SK-N-DZ (cell line): ENCODE measurements around the gene SEPTIN12.

ENCODE experiments used
- DNase-seq: peaks from one replicate; pipeline ENCODE4 v3.0.0-alpha.2; 2015; ENCODE audit warnings: low spot score

SEPTIN12 gene

DNA sequence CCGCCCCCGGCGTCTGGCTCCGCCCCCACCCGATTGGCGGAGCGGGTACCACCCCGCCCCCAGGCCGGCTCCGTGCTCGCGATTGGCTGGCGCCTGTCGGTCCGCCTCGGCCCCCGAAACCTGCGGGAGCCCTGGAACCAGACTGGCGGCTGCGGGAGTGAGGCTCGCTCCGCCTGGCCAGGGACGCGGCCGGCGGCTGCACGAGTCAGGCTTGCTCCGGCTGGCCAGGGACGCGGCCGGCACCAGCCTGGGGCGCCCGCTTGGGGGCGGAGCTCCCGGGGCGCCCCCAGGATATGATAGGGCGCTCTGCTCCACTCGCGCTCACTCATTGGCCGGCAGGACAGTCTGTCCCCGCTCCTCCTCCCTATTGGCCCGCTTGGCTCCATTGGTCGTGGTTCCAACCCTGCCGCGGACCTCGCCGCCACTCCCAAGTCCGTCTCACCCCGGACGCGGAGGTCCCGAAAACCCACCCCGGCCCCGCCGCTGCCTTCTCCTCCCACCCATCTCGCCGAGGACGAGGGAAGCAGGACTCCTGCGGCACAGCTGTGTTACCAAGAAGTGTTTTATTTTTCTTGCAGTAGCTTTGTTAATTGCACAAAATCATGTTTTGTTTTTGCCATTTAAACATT, 14.6 kb upstream of the SEPTIN12 start:
- DNase-seq, result peak; percentile 95

DNA sequence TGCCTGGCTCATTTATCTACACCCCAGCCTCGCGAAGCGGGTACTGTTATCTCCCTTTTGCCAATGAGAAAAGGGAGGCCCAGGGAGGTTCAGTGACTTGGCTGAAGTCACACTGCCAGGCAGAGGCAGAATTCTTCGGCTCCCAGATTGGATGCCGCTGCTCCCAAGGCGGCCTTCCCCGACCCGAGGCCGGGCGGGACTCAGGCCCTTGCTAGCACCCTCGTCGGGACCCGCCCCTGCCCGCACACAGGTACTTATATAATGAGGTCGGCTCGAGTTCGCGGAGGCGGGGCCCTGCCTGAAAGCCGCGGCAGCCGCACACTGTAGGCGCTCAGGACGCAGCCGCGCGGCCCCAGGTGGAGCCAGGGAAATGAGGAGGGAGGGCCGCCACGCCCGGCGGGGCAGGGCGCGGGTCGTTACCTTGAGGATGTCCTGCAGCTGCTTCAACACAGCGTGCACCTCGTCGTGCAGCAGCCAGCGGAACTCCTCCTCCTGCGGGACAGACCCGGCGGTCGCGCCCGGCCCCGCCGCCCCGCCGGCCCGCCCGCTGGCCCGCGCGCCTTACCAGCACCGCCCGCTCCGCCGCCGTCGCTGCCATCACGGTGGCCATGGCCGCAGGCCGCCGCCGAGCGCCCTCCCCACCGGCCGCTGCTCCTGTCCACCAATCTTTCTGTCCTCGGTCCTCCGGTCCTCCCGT, 14.0 kb upstream of the SEPTIN12 start, which contains the start of gene ROGDI:
Gene ROGDI (minus strand): TSS at position 672 of the 697 bp plus-strand sequence. CDS start 62 bp downstream, at position 610.
- DNase-seq, result peak; percentile 67

DNA sequence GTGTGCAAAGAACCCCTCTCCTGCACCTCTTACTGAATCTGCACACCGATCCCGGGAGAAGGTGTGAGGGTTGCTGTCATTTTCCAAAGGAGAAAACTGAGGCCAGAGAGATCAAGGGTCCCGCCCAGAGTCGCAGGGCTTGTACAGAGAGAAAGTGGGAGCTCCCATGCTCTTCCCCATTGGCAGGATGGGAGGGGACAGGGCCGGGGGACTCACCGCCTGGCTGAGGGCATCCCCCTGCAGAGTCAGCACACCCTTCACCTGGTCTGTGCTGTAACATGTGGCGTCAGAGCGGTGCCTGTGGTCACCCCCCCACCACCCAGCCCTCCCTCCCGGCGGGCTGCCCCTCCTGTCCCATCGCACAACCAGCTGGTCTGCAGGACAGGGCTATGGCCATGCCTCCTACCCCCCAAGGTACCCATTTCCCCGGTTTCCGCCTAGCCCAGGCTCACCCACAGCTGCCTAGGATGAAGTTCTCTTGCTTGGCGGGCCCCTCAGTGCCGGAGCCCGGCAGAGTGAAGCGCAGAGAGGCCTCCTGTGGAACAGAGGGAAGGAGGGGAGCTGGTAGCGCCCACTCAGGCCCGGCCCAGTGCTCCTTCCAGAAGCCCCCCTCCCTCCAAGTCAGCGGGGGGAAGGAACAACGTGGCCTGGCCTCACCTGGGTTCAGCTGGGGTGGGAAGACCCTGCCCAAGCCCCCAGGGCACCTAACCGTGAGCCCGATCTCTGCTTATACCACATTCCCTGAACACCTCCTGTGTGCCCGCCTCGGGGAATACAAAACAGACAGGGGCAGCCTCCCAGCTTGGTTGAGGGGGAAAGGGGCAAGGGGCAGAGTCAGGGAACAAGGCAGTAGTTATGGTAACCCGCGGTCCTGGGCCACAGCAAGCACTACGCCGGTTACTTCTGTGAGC, 13.2 kb upstream of the SEPTIN12 start:
- no peak for DNase-seq

DNA sequence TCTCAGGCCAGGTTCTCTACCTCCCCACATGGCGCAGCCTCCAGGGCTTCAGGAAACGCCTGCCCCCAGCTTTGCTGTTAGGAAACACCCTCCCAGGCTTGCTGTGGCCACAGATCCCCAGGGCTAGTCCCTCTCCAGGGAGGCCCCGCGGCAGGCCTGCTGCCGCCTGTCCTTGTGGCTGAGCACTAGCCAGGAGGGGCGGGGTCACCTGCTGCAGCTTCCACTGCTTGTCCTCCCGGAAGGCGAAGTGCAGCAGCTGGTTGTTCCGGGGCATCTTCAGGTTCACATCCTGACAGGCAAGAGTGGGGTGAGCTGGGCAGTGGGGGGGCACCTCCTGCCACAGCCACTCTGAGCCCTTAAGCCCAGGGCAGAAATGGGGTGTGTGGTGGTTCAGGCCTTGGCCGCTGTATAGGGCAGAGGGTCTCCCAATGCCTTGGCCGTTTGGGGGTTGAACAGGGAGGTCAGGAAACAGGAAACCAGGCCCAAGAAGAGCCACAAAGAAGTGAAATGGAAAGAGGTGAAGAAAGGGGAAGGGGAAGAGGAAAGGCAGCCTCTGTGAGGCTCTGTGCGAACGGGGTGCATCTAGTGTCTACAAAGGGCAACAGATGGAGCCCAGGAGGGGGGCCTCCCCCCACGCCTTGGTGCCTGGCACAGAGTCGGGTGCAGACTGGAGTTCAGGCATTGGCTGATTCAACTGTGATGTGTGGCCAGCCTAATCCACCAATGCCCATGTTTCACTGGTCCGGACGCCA, 12.3 kb upstream of the SEPTIN12 start:
- peak; percentile 59 for DNase-seq

DNA sequence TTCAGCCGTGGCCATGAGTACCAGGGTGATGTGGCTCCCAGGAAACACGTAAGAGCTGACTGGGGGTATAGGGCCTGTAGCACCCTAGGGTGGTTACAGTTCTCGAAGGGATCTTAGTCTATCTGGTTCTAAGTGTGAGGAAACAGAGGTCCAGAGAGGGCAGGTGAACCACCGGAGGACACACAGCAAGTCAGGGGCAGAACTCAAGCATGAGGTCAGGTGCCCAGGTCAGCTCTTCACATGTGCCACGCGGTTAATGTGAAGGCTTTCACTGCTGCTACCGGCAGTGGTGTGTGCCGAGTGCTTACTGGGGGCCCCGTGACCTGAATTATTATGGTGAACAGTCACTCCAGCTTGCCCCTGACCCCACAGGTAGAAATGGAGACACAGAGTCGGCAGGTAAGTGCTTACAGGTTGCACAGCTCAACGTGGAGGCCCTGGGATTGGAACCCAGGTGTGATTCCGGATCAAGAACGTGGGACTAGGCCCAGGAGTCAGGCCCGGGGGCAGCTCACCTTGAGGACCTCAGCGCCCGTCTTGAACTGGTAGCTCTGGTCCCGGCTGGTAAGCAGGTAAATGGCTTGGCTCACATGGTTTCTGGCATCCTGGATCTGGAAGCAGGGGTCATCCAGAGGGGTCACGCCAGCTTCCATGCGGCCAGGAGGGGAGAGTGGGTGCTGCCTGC, 11.2 kb upstream of the SEPTIN12 start:
- no peak for DNase-seq

DNA sequence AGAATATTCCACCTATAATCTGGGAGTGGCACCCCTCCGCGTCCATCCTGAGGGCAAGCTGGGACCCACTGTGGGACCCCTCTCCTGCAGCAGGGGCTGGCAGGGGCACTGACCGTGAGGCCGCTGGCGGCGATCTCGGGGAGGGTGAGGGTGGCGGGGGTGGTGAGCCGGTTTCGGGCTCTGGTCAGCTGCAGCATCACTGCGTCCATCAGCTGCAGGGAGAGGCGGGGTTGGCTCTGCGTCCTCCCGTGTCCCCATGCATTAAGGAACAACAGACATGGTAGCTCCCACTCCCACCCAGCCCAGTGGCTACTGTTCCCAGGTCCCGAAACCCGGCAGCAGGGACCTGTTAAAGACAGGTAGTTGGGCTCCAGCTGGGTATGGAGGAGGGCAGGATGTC, 10.3 kb upstream of the SEPTIN12 start:
- DNase-seq, result no peak

DNA sequence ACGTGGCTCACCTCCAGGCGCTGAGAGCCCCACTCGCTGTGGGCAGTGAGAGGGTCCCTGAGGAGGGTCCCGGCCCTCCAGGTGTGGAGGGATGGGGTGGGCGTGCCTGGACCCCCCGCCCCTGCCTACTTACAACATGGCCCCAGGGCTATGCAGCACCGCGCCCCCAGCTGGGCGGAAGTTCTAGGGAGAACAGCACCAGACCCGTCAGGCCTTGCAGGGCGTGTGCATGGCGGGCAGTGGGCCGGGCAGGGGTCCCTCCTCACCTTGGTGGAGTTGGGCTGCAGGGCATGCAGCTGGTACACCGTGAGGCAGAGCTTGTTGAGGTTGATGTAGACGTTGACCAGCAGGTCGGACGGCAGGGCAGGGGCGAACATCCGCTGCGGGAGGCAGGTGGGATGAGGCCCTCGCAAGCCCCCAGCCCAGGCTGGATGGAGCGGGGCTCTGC, 9.7 kb upstream of the SEPTIN12 start:
- DNase-seq, result no peak

DNA sequence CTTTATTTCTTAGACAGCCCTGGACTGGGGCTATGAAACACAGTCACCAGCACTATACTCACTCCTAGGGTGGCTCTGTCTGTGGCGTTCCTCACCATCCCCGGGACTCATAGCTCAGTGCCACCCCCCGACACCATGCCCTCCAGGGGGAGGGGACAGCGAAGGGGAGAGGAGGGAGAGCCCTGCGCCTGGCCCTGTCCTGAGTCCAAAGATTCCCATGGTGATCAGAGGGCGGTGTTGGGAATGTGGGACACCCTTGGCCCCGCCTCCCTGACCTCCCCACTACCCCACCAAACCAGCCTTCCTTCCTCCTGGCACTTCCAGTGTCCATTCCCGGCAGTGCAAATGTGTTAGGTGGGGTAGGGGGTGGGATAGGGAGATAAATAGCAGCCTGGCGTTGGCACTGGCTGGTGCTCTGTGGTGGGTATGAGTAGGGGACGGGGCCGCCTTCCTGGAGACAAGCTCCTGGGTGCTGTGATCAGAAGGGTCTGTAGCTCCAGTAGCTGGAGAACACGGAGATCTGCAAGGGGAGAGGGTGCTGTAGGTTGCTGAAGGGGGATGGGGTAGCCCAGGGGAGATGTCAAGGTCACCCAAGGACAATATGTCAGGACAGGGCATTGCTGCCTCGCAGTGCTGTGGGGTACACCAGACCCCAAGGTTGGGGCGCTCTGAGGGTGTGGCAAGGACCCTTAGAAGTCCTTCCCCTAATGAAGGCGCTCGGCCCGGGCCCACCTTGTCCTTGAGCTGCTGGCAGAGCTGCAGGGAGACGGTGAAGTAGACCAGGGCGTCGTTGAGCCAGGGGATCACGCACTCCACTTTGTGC, 9.0 kb upstream of the SEPTIN12 start:
- no peak for DNase-seq

DNA sequence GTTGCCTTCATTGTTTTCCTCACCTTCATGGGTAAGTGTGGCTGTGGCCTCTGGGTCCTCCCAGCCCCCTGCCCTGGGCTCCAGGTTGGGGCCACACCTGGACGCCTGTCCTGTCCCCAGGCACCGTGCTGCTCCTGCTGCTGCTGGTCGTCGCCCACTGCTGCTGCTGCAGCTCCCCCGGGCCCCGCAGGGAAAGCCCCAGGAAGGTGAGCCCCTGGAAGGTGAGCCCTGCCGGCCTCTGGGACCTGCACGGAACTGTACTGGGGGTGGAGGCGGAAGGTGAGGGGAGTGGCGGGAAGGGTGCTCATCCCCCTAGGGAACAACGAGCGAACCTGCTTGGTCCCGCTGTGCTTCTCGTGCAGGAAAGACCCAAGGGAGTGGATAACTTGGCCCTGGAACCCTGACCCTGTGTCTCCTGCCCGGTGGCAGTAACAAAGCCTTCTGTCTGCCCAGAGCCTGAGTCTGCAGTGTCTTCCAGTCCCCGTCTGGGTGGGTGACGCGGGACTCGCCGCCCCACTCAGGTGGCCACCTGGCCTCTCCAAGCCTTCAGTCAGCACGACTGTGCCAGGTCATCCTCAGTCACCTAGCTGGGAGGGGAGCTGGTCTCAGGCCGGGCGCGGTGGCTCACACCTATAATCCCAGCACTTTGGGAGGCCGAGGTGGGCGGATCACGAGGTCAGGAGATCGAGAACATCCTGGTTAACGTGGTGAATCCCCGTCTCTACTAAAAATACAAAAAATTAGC, 7.9 kb upstream of the SEPTIN12 start:
- no peak for DNase-seq

DNA sequence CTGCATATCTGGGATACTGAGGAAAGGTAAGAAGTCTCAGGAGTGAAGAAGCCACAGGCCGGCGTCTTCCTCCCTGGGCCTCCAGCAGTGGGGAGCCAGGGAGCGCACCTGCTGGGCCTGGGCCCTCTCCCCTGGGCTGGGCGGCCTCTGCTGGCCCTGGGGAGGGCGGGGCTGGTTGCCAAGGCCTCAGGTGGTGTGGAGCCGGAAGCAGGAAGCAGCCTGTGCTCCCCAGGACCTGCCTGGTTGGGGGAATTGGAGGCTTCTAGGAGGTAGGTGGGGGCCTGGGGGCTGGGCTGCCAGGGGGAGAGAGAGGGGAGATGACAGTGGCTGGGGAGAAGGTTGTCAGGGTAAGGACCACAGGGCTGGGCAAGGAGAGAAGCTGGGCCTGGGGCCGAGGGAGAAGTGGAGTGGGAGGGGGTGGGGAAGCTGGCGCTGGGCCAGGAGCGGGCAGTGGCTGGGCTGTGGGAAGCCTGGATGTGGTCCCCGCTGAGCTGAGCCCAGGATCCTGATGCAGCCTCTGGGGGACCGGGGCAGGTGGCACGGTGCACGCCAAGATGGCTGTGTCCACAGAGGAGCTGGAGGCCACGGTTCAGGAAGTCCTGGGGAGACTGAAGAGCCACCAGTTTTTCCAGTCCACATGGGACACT, 7.2 kb upstream of the SEPTIN12 start, which contains the start of gene SMIM22:
Gene SMIM22 (plus strand): TSS at position 189 of the 647 bp plus-strand sequence. CDS start 366 bp downstream, at position 555.
- no peak for DNase-seq

DNA sequence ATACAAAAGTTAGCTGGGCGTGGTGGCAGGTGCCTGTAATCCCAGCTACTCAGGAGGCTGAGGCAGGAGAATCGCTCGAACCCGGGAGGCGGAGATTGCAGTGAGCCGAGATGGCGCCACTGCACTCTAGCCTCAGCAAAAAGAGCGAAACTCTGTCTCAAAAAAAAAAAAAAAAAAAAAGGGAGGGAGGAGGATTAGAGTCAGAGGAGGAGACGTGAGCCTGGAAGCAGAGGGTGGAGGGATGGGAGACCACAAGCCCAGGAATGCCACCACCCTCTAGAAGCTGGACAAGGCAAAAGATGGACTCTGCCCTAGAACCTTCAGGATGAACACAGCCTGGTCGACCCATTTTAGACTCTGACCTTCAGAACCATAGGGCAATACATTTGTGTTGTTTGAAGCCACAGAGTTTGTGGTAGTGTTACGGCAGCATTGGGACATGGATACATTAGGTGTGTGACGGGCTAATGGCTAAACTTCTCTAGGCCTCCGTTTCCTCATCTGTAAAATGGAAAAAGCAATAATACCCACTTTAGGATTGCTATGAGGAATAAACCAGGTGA, 4.9 kb upstream of the SEPTIN12 start:
- no peak for DNase-seq

DNA sequence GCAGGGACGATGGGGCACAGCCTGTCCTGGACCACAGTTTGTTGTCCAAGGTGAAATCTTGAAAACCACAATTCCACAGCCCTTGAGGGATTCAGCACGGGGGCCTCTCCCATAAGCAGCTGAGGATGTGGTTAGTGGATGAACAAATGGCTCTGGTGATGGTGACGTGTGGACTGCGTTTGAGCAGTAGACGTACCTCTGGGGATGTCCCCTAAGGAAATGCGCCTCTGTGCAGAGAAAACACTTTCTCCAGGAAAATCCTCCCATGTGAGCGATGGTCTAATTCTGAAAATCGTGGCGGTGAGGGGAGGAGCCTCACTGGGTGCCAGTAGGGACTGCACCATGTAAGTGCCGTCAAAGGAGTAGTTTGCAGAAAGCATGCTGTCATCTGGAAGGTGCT, 2.7 kb upstream of the SEPTIN12 start:
- no peak for DNase-seq

DNA sequence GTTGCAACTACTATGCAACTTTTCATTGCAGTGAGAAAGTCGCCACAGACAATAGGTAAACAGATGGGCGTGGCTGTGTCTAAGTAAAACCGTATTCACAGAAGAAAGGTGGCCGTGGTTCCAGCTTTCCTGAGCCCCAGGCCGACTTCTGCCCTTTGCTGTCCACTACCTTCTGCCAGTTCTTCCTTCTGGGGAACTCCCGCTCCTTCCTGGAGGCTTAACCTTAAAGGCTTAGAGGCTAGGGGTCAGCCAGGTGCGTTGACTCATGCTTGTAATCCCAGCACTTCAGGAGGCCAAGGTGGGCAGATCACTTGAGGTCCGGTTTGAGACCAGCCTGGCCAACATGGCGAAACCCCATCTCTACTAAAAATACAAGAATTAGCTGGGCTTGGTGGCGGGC, 2.1 kb upstream of the SEPTIN12 start:
- no peak for DNase-seq

DNA sequence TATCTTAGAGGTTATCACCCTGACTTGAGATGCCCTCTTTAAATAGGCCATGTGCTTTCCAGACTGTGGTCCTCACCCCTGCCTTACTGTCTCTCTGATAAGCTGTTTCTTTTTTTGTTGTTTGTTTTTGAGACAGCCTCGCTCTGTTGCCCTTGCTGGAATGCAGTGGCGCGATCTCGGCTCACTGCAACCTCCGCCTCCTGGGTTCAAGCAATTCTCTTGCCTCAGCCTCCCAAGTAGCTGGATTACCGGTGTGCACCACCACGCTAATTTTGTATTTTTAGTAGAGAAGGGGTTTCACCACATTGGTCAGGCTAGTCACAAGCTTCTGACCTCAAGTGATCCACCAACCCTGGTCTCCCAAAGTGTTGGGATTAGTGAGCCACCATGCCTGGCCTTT, 765 bp upstream of the SEPTIN12 start:
- no peak for DNase-seq

DNA sequence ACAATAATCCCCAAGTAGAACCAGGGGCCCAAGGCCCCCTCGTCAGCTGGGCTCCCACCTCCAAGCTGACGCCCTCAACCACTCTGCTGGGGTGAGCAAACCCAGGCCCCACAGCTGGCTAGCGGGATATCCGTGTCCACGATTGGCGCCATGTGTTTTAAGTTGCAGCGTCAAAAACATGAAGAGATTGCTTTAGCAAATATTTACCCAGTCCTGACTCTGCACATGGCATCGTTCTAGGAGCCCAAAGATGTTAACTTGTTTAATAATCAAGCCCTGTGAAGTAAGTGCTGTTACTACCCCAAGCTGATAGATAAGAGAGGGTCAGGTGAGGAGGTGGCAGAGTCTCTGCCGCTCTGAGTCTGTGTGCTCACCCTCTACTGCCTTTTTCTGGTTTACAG, 344 bp upstream of the SEPTIN12 start:
- DNase-seq, result no peak

DNA sequence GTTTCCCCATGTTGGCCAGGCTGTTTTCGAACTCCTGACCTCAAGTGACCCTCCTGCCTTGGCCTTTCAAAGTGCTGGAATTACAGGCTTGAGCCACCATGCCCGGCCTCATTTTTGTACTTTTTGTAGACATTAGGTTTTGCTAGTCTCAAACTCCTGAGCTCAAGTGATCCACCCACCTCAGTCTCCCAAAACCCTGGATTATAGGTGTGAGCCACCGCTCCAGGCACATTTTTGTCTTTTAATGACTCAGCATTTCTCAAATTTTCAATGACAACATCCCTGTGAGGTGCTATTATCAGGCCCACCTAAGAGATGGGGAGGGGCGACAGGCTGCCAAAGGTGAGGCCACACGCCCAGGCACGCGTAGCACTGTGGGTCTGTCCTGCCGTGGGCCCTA, 1.1 kb downstream of the SEPTIN12 start:
- no peak for DNase-seq

DNA sequence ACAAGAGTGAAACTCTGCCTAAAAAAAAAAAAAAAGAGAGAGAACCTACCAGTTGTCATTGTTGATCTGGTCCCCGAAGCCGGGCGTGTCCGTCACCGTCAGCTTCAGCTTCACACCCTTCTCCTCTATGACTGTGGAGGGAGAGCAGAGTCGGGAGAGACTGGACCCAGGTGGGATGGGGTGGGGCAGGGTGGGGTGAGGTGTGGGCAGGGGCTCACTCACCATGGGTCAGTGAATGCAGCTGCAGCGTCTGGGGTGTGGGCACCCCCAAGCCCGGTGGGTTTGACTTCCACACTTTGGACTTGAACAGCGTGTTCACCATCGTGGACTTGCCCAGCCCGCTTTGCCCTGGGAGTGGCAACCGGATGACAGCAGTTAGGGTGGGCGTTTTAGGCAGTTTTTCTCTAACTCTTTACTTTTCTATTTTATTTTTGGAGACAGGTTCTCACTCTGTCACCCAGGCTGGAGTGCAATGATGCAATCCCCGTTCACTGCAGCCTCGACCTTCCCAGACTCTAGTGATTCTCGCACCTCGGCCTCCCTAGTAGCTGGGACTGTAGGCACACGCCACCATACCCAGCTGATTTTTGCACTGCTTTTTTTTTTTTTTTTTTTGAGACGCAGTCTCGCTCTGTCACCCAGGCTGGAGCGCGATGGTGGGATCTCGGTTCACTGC, 2.2 kb downstream of the SEPTIN12 start:
- no peak for DNase-seq
